Measurements from ENCODE around the gene COL18A1.

Gene COL18A1

GRCh38 chr21:45482899-45483821, 78.2 kb downstream of the COL18A1 start:
- peak; percentile 26 for DNase-seq (ENCODE audit: extremely low spot score, insufficient read length, low read depth)
- FAIRE-seq, result no peak

GRCh38 chr21:45484318-45484717, 79.4 kb downstream of the COL18A1 start:
- FAIRE-seq (no peak), DNase-seq (ENCODE audit: extremely low spot score, insufficient read length, low read depth) (no peak)

- FAIRE-seq (no peak), DNase-seq (ENCODE audit: extremely low spot score, insufficient read length, low read depth) (no peak)
These were observed 80.9 kb downstream of the COL18A1 start for GRCh38 chr21:45485686-45486442.

GRCh38 chr21:45486443-45487160, 81.6 kb downstream of the COL18A1 start:
- FAIRE-seq (no peak), DNase-seq (ENCODE audit: extremely low spot score, insufficient read length, low read depth) (no peak)

GRCh38 chr21:45487161-45487806, 82.3 kb downstream of the COL18A1 start:
- FAIRE-seq (no peak), DNase-seq (ENCODE audit: extremely low spot score, insufficient read length, low read depth) (no peak)

GRCh38 chr21:45487891-45488600, 83.1 kb downstream of the COL18A1 start:
- DNase-seq (ENCODE audit: extremely low spot score, insufficient read length, low read depth) (no peak), FAIRE-seq (no peak)

- DNase-seq (ENCODE audit: extremely low spot score, insufficient read length, low read depth) (no peak), FAIRE-seq (no peak)
These were observed 84.2 kb downstream of the COL18A1 start for GRCh38 chr21:45488931-45489721.

GRCh38 chr21:45489722-45489982, 84.7 kb downstream of the COL18A1 start:
- no peak for DNase-seq (ENCODE audit: extremely low spot score, insufficient read length, low read depth)
- FAIRE-seq, result no peak

GRCh38 chr21:45490049-45490731, 85.2 kb downstream of the COL18A1 start:
- DNase-seq (ENCODE audit: extremely low spot score, insufficient read length, low read depth) (no peak), FAIRE-seq (no peak)

GRCh38 chr21:45491056-45491455, 86.1 kb downstream of the COL18A1 start:
- DNase-seq (ENCODE audit: extremely low spot score, insufficient read length, low read depth) (no peak), FAIRE-seq (no peak)

GRCh38 chr21:45491623-45492022, 86.7 kb downstream of the COL18A1 start:
- DNase-seq (ENCODE audit: extremely low spot score, insufficient read length, low read depth) (no peak), FAIRE-seq (no peak)

- no peak for FAIRE-seq
- DNase-seq (ENCODE audit: extremely low spot score, insufficient read length, low read depth), result no peak
These were observed 87.8 kb downstream of the COL18A1 start for GRCh38 chr21:45492765-45493164.

GRCh38 chr21:45493401-45494001, 88.5 kb downstream of the COL18A1 start:
- FAIRE-seq, result no peak
- no peak for DNase-seq (ENCODE audit: extremely low spot score, insufficient read length, low read depth)

GRCh38 chr21:45494135-45494850, 89.3 kb downstream of the COL18A1 start:
- FAIRE-seq (no peak), DNase-seq (ENCODE audit: extremely low spot score, insufficient read length, low read depth) (no peak)

- FAIRE-seq, result no peak
- DNase-seq (ENCODE audit: extremely low spot score, insufficient read length, low read depth), result no peak
These were observed 90.1 kb downstream of the COL18A1 start for GRCh38 chr21:45494851-45495680.

GRCh38 chr21:45496151-45496967, 91.4 kb downstream of the COL18A1 start:
- DNase-seq (ENCODE audit: extremely low spot score, insufficient read length, low read depth), result no peak
- FAIRE-seq, result no peak

Measured in GM18507 (cell line).